HG02678 (cell line): Measurements from ENCODE around the gene SELENOO.

Experiments used
- ATAC-seq: cut with Tn5 transposase; IDR thresholded peaks from one replicate; pipeline ENCODE4 v1.9.1; 2021; ENCODE audit warnings: mild to moderate bottlenecking, moderate library complexity; ENCODE audit not compliant: unreplicated experiment

SELENOO gene

GRCh38 chr22:50264946-50265669 is 64.3 kb downstream of the SELENOO start:
- ATAC-seq = no peak

GRCh38 chr22:50266994-50267393 is 66.2 kb downstream of the SELENOO start:
- ATAC-seq = no peak
